ENCODE measurements around the gene NR3C1.

NR3C1 gene

GRCh38 chr5:143398053-143398355 is 5.5 kb downstream of the NR3C1 start:
- no peak for DNase-seq

DNA sequence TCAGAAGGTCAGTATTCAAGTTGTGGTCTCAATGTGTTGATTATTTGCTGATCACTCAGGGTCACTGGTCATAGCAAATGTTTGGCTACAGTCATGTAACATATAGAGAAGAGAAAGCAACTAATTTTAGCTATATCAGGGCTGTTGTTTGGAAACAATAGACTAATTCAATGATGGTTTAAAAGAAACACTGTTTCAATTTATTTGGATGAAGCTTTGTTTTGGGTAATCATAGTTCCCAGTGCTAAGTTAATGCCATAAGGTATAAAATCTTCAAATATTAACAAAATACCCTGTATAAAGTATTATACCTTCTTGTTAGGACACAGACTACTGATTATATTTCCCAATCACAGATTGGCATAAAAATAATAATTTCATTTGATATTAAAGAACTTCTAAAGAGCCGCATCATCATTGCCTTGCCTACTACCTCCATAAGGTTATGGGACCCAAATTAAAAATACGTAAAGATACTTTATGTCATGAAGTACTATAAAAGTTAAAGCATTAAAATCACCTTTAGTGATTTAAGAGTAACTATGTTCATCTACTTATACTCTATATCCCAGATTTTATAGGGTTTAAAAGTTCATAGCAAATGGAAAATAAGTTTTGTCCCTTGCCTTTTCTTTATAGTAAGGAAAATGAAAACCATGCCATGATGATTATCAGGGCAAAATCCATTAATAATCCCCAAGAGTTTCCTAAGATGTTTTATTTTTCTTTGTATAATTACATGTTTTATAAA is 6.0 kb downstream of the NR3C1 start:
- DNase-seq: no peak

- no peak for DNase-seq
Measured at GRCh38 chr5:143396353-143396940, 7.0 kb downstream of the NR3C1 start.

- DNase-seq: no peak
Measured at GRCh38 chr5:143395638-143396352, 7.7 kb downstream of the NR3C1 start.

DNA sequence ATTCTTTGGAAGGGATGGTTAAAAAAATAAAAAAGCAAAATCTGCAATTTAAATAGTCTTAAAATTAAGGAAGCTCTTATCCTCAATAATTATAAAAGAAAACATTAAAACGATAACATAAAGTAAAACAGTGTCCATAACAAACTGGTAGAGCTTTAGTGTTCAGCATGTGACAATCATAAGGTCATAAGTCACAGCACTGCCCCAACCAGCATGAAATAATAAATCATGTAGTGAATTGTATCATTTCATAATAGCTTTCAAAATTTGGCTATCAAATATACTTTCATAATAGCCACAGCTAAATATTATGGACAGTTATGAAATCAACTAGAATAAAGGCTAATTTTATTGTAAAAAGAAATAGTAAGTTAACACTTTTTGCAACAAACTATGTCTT is 10.0 kb downstream of the NR3C1 start:
- DNase-seq: no peak

GRCh38 chr5:143390941-143391340 is 12.5 kb downstream of the NR3C1 start:
- DNase-seq: no peak

GRCh38 chr5:143390258-143390657 is 13.2 kb downstream of the NR3C1 start:
- DNase-seq: no peak

- no peak for DNase-seq
Measured at GRCh38 chr5:143386725-143387124, 16.8 kb downstream of the NR3C1 start.

DNA sequence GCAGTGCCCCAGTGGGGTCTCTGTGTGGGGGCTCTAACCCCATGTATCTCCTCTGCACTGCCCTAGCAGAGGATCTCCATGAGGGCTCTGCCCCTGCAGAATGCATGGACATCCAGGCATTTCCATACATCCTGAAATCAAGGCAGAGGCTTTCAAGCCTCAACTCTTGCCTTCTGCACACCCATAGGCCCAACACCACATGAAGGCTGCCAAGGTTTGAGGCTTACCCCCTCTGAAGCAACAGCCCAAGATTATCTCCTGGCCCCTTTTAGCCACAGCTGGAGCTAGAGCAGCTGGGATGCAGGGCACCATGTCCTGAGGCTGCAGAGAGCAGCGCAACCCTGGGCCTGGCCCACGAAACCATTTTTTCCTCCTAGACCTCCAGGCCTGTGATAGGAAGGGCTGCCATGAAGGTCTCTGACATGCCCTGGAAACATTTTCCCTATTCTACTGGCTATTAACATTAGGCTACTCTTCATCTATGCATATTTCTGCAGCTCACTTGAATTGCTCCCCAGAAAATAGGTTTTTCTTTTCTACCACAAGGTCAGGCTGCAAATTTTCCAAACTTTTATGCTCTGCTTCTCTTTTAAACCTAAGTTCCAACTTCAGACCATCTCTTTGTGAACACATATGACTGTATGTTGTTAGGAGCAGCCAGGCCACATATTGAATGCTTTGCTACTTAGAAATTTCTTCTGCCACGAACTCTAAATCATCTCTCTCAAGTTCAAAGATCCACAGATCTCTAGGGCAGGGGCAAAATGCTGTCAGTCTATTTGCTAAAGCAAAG is 18.4 kb downstream of the NR3C1 start:
- no peak for DNase-seq

DNA sequence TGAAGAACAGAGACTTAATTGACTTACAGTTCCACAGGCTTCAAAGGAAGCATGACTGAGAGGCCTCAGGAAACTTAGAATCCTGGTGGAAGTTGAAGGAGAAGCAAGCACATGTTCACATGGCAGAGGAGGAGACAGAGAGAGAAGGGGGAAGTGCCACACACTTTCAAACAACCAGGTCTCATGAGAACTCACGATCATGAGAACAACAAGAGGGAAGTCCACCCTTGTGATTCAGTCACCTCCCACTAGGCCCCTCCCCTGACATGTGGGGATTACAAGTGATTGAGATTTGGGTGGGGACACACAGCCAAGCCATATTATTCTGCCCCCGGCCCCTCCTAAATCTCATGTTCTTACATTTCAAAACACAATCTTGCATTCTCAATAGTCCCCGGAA is 19.5 kb downstream of the NR3C1 start:
- no peak for DNase-seq

- no peak for DNase-seq
Measured at GRCh38 chr5:143379606-143380005, 23.9 kb downstream of the NR3C1 start.

DNA sequence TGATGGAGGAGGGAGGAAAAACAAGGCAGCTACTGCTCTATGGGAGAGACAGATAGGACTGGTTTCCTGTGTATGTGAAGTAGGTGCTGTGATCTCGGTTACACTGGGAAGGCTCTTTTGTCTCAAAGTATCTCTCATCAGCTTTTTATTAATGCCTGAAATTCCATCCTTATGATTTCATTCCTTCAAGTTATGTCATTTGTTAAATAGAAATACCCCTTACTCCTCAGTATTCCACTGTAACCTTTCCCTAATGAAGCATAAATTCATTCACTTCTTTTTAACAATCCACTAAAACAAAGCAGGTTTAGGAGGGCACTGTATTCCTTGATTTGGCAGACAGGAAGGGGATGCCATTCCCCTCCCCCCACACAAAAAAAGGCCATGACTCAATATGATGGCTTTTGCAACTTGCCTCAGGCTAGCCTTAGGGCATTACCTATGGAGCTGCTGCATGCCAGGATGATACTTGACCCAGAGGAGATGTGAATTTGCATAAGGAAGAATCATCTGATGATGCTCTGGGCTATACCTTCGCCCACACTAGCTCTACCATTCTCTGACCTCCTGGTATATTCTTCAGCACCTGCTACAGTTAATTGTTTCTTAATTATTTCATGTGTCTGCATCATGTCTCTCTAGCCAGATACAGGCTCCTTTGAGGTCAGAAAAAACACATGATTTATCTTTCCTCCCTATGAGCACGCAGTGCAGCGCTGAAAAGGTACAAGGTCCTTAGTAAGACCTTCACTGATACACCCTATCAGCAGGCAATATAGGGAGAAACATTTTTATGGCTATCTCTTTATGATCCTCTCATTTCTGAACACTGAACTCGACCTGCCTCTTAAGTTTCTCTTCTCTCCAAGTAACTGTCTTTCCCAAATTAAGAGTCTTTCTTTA is 26.3 kb downstream of the NR3C1 start:
- no peak for DNase-seq

- no peak for DNase-seq
Measured at GRCh38 chr5:143376195-143376779, 27.2 kb downstream of the NR3C1 start.

- DNase-seq: no peak
Measured at GRCh38 chr5:143374496-143375217, 28.8 kb downstream of the NR3C1 start.

DNA sequence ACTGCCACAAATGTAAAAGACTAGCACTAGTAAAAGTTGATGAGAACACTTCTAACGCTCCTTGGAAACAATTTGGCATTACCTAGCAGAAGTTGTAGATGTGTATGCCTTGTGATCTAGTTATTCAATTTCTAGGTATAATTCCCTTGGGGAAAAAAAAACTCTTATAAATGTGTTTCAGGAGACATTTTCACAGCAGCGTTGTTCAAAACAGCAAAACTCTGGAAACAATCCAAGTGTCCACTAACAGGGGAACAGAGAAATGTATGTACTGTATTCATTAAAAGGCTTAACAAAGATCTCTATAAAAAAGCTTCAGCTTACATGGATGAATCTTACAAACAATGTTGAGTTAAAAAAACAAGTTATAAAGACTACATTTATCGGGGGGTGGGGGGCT is 30.4 kb downstream of the NR3C1 start:
- DNase-seq: no peak

DNA sequence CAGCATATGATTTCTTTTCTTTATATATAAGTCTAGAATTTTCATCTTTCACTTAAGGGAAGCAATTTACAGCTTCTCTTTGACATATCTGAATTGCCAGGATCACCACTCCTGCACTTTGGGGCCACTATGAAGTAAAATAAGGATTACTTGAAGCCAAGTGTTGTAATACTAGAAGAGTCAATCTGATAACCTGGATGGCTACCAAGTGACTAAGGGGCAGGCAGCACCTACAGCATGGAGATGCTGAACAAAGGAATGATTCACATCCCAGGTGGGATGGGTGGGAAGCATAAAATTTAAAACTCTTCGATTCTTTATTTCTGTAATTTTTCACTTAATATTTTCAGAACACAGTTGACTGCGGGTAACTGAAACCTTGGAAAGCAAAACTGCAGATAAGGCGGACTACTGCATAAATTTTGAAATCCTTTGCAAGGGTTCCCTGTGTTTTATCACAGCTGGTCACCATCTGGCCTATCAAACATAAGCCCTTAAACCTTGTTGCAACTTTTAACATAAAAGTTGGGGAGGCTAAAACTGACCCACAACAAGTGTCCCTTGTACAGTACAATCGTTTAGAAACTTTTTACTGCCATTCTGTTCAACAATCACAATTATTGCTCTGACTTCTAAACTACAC is 31.2 kb downstream of the NR3C1 start:
- peak; percentile 49 for DNase-seq

DNA sequence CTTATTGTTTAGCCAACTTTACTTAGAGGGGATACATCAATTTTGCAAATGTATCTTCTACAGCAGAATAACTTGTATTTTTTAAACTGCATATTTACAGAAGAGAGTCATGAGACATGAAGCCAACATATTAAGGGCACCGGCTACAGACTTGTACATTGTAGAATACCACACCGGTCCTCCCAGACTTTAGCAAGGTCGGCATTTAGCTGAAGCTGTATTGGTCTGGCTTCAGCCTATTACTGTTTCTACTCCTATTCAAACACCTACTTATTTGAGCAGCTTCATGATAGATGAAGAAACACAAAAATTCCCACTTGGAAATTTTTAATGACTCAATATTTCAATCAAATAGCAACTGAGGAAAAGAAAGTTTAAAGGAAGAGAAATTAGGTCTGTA is 33.0 kb downstream of the NR3C1 start:
- DNase-seq: no peak

DNA sequence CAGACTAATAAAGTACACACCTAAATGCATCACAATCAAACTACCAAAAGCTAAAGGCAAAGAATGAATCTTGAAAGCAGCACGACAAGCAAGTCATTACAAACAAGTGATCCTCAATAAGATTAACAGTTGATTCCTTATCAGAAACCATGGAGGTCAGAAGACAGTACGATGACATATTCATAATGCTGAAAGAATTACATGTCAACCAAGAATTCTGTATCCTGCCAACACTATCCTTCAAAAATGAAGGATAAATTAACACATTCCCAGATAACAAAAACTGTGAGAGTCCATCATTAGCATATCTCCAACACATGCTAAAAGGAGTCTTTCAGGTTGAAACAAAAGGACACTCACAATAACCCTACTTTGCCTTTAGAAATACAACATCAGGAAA is 39.4 kb downstream of the NR3C1 start:
- DNase-seq: no peak

GRCh38 chr5:143362664-143363227 is 40.7 kb downstream of the NR3C1 start:
- no peak for DNase-seq

DNA sequence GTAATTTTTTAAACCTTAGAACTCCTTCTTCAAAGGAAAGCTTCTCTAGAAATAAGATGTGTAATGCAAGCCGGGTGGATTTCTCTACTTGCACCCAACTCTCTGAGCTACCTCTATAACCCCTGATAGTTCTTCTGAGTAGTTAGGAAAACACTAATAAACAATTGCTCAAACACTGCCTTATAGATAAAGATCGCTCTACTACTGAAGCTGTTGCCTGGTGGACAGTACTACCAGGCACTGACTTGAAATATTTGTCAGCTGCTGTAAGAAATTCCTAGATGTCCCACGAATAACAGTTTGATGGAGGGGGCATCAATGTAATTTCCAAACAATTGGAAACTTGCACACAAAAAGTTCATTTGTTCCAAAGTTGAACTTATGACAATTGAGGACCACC is 42.0 kb downstream of the NR3C1 start:
- no peak for DNase-seq

- no peak for DNase-seq
Measured at GRCh38 chr5:143360755-143361154, 42.7 kb downstream of the NR3C1 start.
